IPS-15b (cell line): ENCODE results near the gene PBX4.
A peak's percentile ranks its signal among the peaks of the same experiment; 100 is the strongest.

Source experiments
- H3K27me3 ChIP-seq: one replicate; pipeline ENCODE4 v1.6.1; 2013; ENCODE audit warnings: low read length; ENCODE audit not compliant: control insufficient read depth, insufficient read depth
- H3K36me3 ChIP-seq: one replicate; pipeline ENCODE4 v1.6.1; 2013; ENCODE audit warnings: low read length; ENCODE audit not compliant: control insufficient read depth, insufficient read depth
- H3K4me1 ChIP-seq: one replicate; pipeline ENCODE4 v1.6.1; 2013; ENCODE audit warnings: mild to moderate bottlenecking, low read length; ENCODE audit not compliant: control insufficient read depth, insufficient read depth
- H3K4me3 ChIP-seq: one replicate; pipeline ENCODE4 v1.5.1; 2013; ENCODE audit warnings: low read depth, low read length
- H3K9ac ChIP-seq: one replicate; pipeline ENCODE4 v1.6.1; 2013; ENCODE audit warnings: low read depth, mild to moderate bottlenecking, low read length
- H3K9me3 ChIP-seq: one replicate; pipeline ENCODE4 v1.6.1; 2013; ENCODE audit warnings: mild to moderate bottlenecking, low read length; ENCODE audit not compliant: control insufficient read depth, insufficient read depth

Gene PBX4

DNA sequence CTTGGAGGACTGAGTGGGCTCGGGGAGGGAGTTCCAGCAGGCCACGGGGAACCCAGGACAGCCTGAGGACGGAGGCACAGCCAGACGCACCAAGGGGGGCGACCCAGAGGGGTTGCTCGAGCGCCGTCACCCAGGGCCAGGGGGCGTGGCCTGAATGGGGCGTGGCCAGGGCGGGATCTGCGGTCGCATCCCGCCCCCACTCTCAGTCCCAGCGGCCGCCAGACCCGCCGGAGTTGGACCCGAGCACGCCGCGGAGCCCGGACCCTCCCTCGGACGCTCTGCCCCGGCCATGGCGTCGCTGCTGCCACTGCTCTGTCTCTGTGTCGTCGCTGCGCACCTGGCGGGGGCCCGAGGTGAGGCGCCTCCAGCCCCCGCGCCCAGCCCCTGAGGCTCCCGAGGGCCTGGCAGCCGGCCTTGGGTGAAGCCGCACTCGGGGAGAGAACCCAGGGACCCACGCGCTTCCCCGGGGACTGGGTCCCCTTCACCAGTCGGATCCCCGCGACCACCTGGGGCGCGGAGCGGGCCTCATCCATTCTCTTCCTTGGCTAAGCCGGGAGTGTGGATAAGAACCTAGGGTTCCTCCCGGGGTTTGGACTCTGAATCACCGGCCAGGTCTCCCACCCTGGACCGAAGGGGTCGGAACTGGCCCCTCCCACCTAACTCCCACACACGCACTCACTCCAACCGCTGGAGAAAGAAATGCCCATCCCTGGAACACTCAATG, 80.3 kb downstream of the PBX4 start, which contains the start of gene CILP2:
TSS of gene CILP2 (plus strand) at position 205 of the 724 bp plus-strand sequence. CDS start at position 290, 85 bp downstream.
- Histone ChIP-seq H3K27me3 (peaks cover 26% of the 10 kb centered on the region), H3K36me3 (no peaks in the 10 kb centered on the region), H3K9ac (no peak within 1 kb of the TSS), H3K4me1 (no peaks in the 10 kb centered on the region), H3K9me3 (no peaks in the 10 kb centered on the region), H3K4me3 (peak within 1 kb of the TSS; percentile 60)

DNA sequence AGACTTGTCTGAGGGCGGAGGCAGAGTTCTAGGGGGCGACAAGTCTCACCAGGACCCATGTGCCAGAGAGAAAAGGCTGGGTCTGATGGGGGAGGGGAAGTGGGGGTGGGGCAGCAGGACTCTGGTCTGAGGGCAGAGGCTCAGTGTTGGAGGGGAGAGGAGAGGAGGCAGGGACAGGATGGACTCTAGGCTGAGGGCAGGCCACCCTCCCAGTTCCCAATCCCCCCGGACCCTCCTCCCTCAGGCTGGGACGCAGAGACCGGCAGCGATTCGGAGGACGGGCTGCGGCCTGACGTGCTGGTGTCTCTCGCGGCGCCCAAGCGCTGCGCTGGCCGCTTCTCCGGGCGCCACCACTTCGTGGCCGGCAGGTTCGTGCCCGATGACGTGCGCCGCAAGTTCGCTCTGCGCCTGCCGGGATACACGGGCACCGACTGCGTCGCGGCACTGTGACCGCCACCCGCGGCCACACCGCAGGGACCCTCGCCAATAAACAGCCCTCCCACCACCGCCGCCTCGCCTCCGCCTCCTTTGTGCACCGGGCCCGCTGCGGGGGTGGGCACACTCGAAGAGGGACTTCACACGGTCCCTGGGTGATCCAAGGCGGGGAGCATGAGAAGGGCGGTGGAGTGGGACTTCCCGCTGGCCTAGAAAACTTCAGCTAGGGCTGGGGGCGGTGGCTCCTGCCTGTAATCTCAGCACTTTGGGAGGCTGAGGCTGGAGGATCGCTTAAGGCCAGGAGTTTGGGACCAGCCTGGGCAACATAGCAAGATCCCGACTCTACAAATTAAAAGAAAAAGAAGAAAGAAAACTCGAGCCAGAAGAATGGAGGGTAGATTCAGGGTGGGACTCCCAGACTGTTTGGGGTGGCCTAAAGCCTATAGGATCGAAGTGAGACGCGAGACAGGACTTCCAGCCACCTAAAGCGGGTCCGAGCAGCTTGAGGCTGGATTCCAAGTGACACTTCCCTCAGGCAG, 81.1 kb downstream of the PBX4 start:
- H3K9ac ChIP-seq = no peak overlapping the region
- H3K36me3 ChIP-seq = no peaks in the 10 kb centered on the region
- peaks cover 26% of the 10 kb centered on the region for H3K27me3 ChIP-seq
- no peaks in the 10 kb centered on the region for H3K9me3 ChIP-seq
- peak overlapping the region; percentile 60 for H3K4me3 ChIP-seq
- no peaks in the 10 kb centered on the region for H3K4me1 ChIP-seq

DNA sequence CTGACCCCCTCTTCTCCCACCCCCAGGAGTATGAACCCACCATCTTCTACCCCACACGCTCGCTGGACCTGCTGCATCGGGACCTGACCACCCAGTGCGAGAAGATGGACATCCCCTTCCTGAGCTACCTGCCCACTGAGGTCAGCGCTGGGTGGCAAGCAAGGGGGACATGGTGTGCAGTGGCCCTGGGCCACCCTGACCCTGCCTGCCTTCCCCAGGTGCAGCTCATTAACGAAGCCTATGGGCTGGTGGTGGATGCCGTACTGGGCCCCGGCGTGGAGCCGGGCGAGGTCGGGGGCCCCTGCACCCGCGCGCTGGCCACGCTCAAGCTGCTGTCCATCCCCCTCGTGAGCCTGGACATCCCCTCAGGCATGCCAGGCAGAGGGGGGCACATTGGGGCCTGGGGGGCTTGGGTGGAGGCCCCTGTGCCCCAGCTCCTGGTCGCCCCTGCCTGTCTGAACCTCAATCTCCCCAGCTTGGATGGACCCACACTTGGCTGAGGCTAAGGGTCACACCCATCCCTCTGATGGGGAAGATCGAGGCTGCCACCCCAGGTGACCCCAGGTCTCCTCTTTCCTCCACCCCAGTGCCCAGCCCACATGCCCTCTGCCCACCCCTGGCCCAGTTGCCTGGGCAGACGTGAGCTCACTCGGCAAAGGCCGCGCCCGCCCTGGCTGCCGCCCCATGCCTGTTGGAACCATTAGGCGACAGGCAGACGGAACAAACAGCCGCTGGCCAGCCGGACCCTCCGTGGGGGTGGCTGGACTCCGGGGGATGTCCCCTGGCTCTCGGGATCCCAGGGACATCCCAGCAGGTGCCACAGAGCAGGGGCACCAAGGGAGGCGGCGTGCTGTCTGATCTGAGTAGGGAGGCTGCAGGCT, 82.9 kb downstream of the PBX4 start:
- Histone ChIP-seq H3K36me3 (no peaks in the 10 kb centered on the region), H3K4me3 (no peak overlapping the region), H3K9me3 (no peaks in the 10 kb centered on the region), H3K27me3 (peaks cover 26% of the 10 kb centered on the region), H3K4me1 (no peaks in the 10 kb centered on the region), H3K9ac (no peak overlapping the region)

DNA sequence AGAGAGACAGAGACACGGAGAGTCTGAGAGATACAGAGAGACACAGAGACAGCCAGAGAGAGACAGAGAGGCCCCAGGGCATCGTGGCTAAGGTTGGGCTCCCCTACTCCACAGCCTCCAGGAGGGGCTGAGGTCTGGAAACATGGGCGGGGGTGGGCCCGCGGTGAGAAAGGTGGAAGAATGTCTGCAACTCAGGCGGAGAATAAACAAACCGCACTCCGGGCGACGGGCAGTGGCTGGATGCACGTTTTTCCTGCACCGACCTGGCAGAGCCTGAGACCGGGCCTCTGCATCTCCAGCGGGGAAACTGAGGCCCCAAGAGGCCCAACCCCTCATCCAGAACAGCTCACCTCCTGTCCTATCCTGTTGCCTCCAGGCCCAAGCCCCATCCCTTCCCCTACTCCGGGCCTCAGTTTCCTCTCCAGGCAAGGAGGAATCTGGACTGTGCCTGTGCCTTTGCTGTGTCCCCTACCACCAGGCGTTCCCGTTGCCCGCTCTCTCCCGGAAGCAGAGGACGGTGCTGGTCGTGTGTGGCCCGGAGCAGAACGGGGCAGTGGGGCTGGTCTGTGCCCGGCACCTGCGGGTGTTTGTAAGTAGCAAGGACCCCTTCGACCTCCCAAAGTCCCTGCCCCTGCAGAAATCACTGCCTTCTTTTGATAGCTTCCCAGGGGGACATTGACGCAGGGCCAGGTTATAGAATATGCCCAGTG, 83.8 kb downstream of the PBX4 start:
- H3K36me3 ChIP-seq = peaks cover 1% of the 10 kb centered on the region
- no peaks in the 10 kb centered on the region for H3K4me1 ChIP-seq
- no peak overlapping the region for H3K4me3 ChIP-seq
- no peak overlapping the region for H3K9ac ChIP-seq
- H3K9me3 ChIP-seq = no peaks in the 10 kb centered on the region
- H3K27me3 ChIP-seq = peaks cover 22% of the 10 kb centered on the region

DNA sequence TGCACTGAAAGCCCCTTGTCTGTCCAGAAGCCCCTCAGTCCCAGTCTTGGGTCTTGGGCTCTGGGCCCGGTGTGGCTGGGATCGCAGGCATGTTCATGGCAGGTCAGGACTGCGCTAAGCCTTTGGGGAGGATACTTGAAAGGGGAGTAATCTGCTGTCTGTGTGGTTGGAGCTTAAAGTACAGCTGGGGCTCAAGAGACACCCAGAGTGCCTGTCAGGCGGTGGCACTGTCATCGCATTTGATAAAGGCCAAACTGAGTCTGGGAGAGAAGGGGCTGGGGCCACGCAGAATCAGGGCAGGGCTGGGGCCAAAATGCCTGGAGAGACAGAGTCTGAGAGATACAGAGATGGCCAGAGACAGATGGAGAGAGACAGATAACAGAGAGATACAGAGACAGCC, 84.6 kb downstream of the PBX4 start:
- no peak overlapping the region for H3K4me3 ChIP-seq

DNA sequence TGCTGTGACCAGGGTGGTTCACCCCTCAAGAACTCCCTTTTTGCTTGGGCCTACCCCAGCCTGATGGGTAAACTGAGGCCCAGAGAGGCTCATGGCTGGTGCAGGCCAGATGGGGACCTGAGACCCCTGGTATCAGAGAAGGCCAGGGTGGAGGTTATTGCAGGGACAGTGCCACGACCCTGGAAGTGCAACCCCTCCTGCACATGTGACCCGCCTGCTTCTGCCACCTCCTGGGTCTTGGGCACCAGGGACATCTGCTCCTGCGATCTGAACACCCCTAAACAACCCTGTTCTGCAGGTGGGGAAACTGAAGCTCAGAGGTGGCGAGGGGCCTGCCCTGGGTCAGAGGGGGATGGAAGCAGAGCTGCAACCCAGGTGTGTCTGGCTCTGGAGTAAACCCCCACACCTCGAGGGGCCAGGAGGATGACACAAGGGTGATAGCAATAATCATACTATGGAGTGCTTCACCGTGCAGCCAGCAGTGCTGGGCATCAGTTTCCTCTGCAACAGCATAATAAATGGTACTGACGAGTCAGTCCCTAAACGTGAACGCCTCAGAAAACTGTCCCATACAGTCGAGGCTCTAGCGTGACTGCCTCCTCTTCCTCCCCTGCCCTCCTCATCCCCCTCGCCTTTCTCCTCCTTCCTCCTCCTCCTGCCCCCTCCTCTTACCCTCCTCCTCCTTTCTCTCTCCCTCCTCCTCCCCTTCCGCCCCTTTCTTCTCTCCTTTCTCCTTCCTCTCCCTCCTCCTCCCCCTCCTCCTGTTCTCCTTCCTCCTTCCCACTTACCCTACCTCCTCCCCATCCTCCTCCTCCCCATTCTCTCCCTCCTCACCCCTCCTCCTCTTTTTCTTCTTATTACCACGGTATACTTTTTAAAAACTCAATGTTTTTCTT, 85.4 kb downstream of the PBX4 start:
- H3K4me3 ChIP-seq = no peak overlapping the region
- no peaks in the 10 kb centered on the region for H3K4me1 ChIP-seq
- H3K9ac ChIP-seq = no peak overlapping the region
- H3K9me3 ChIP-seq = no peaks in the 10 kb centered on the region
- peaks cover 12% of the 10 kb centered on the region for H3K36me3 ChIP-seq
- peaks cover 9% of the 10 kb centered on the region for H3K27me3 ChIP-seq

More for the DNA sequence above, 84.6 kb downstream of the PBX4 start:
- Histone ChIP-seq H3K27me3 (peaks cover 14% of the 10 kb centered on the region), H3K36me3 (peaks cover 7% of the 10 kb centered on the region), H3K9ac (no peak overlapping the region), H3K4me1 (no peaks in the 10 kb centered on the region), H3K9me3 (no peaks in the 10 kb centered on the region)

DNA sequence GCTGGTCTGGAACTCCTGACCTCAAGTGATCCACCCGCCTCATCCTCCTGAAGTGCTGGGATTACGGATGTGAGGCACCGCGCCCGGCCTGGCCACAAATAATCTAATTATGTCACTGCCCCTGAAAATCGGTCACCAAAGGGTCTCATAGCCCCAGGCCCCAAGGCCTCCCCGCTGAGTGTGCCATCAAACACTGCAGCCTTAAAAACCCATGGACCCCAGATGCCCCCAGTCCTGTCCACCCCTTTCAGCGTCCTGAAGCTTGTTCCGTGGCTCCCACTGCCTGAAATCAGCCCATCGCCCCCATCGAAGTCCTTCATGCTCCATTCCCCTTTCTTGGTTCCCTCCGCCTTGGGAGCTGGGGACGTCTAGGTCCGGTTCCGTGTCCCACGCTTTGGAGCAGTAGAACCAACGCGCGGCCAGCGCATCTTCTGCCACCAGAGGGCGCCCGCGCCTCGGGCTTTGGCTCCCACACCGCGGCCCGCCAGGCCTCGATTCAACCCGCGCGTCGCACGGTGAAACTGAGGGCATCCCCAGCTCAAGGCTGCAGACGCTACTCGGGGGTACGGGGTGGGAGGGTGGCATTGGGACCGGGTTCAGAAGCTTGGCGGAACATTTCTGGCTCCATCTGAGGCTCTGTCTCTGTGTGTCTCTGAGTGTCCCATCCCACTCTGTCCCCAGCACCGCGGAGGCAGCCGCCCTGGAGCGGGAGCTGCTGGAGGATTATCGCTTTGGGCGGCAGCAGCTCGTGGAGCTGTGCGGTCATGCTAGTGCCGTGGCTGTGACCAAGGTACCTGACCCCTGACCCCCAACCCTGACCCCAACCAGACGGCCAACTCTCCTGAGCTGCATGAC, 86.3 kb downstream of the PBX4 start:
- no peak overlapping the region for H3K9ac ChIP-seq
- H3K27me3 ChIP-seq = peaks cover 4% of the 10 kb centered on the region
- no peak overlapping the region for H3K4me3 ChIP-seq
- no peaks in the 10 kb centered on the region for H3K9me3 ChIP-seq
- H3K36me3 ChIP-seq = peaks cover 17% of the 10 kb centered on the region
- H3K4me1 ChIP-seq = no peaks in the 10 kb centered on the region

DNA sequence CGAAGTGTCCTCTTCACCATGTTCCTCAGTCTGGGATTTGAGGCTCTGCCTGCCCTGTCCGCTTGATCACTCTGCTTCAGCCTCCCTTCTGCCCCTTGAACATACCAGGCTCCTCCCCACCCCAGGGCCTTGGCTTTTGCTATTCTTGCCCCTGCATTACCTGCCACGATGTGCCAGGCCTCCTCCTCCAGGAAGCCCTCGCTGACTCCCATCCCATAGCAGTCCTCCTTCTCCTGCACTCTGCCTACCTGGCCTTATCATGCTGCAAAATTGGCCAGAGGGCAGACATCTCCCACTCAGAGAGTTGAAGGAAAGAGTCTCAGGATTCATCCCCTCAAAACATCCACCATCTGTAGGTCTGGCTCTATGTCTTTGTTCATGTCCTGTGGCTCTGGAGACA, 87.6 kb downstream of the PBX4 start:
- Histone ChIP-seq H3K27me3 (peaks cover 4% of the 10 kb centered on the region), H3K4me3 (no peak overlapping the region), H3K9ac (no peak overlapping the region), H3K36me3 (peaks cover 24% of the 10 kb centered on the region), H3K4me1 (no peaks in the 10 kb centered on the region), H3K9me3 (no peaks in the 10 kb centered on the region)

DNA sequence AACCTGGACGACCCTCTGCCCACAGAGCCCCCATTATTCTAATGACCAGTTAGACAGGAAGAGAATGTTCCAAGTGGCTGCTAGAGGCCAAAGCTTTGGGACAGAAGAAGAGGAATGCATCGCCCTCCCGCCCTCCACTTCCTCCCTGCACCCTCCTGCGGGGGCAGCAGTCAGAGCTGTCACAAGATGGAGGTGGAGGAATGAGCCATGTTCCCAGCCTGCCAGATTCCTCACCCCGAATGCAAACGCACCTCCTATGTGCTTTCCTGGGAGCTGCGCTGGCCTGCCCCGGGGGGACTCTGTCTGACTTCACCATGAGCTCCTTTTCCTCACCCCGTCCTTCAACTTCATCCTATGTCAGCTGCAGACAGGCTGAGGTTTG, 88.1 kb downstream of the PBX4 start:
- H3K36me3 ChIP-seq = peaks cover 24% of the 10 kb centered on the region
- peaks cover 4% of the 10 kb centered on the region for H3K27me3 ChIP-seq
- no peaks in the 10 kb centered on the region for H3K9me3 ChIP-seq
- H3K4me3 ChIP-seq = no peak overlapping the region
- H3K9ac ChIP-seq = no peak overlapping the region
- H3K4me1 ChIP-seq = no peaks in the 10 kb centered on the region
